HG03442 (cell line): Measurements from ENCODE around the gene SOS2.

Experiments
- ATAC-seq: cut with Tn5 transposase; IDR thresholded peaks from one replicate; pipeline ENCODE4 v1.9.1; 2021; ENCODE audit warnings: mild to moderate bottlenecking, moderate library complexity; ENCODE audit not compliant: unreplicated experiment

The SOS2 gene

DNA sequence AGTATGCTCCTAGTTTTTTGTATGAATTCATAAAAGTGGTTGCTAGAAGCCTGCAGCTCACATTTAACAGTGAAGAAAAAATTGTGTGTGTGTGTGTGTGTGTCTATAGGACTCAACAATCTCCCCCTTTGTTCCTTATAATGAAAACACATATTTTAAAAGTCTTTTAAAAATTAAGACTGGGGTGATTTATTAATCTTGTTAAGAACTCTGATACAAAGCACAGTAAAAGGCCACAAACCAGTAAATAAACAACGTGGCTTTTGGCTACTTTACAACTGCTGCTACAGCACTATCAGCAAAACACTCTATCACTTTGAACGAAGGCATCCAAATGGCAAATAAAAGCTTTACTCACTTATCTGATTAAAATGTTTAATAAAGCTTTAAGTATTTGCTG is 114.4 kb downstream of the SOS2 start:
- ATAC-seq: no peak

DNA sequence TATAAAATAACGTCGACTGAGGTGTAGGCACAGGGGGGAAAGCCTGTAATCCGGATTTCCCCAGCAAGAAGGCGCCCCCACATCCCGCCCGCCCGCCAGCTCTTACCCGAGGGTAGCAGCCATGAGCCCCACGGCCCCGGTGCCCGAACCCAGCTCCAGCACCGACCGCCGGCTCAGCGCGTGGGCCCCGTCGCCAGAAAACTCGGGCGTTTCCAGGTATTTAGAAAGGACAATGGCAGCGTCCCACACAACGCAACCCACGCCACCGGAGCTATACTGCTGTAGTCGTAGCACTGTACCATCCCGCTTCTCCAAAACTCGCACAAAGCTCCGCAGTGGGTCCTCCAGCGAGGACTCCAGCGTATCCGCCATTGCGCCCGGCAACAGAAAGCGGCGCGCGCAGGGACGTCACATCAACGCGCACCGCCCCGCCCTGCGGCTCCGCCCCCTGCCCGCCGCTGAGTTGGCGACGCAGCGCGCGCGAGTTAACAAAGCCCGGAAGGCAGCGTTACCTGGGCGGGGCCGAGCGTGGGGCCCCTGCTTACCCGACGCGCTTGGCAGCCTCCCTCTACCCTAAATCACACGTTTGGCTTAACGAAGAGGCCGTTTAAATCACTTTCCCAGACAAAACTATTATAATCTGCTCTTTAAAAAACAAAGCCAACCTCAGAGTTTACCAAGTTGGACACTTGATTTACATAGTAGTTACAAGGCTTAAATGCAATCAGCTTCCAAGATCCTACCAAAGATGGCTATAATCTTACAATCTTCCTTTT is 115.0 kb downstream of the SOS2 start, which contains the start of gene VCPKMT:
Gene VCPKMT (minus strand): TSS at position 392 of the 776 bp plus-strand sequence. CDS start 20 bp downstream, at position 372.
- peak; percentile 95 for ATAC-seq

DNA sequence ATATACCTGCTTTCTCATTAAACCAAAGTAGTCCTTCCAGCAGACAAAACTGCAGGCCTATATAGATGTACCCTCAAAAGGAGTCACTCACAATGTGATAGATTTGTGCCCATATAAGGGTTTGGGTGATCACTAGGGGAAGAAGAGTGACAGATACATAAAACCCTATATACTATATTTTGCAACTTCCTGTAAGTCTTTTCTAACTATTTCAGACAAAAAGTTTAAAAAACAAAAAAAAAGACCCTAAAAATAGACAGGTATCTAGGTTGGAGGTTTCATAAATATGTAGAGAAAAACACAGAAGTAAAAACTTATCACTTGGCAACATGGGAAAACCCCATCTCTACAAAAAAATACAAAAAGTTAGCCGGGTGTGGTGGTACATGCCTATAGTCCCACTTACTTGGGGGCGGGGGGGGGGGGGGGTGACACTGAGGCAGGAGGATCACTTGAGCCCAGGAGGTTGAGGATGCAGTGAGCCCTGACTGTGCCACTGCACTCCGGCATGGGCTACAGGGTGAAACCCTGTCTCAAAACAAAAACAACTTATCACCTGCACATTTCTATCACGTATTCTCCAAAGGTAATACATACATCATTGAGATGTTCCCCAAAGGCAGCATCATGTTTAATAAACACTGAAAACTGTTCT is 117.9 kb downstream of the SOS2 start:
- ATAC-seq: peak; percentile 23

DNA sequence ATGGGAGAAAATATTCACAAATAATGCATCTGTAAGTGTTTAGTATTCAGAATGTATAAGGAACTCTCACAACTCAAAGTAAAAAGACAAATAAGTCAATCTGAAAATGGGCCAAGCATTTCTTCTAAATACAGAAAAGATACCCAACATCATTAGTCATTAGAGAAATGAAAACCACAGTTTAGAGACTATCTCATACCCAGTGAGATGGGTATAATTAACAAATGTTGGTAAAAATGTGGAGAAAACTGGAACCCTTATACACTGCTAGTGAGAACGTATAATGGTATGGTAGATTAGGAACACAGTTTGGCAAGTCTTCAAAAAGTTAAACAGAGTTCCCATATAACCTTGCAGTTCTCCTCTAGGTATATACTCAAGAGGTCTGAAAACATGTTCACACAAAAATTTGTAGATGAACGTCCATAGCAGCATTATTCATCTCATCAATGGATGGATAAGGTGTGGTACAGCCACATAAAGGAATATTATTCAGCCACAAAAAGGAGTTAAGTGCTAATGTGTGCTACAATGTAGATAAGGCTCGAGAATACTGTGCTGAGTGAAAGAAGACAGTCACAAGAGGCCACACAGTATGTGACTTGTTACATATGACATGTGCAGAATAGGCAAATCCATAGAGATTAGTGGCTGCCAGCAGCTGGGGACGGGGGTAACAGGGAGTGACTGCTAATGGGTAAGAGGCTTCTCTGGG is 120.9 kb downstream of the SOS2 start:
- no peak for ATAC-seq

DNA sequence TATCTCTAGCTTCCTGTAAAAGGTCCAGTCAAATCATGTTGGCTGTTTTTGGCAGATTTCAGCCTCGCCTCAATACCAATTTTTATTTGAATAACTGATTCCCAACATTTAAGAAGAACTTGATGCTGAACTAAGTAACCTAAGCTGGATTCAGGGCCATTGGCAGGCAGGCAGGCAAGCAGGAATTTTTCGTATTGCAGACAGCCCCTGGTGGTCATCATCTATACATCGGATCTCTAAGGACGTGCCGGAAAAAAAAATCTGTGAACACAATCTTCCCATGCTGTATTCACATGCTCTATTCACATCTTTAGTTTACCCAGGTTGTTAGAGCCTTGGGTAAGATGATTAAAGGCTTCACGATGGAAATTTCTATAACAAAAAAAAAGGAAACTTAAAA is 122.0 kb downstream of the SOS2 start:
- ATAC-seq: no peak

DNA sequence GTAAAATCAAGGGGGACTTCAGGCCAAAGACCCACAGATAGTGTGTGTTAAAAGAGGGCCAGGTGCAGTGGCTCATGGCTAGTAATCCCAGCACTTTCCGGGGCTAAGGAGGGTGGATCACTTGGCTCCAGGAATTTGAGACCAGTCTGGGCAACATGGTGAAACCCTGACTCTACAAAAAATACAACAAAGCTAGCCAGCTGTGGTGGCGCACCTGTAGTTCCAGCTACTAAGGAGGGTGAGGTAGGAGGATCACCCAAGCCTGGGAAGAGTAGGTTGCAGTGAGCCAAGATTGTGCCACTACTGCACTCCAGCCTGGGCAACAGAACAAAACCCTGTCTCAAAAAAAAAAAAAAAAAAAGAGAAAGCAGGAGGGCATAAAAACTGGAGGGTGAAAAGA is 123.5 kb downstream of the SOS2 start:
- ATAC-seq: no peak

DNA sequence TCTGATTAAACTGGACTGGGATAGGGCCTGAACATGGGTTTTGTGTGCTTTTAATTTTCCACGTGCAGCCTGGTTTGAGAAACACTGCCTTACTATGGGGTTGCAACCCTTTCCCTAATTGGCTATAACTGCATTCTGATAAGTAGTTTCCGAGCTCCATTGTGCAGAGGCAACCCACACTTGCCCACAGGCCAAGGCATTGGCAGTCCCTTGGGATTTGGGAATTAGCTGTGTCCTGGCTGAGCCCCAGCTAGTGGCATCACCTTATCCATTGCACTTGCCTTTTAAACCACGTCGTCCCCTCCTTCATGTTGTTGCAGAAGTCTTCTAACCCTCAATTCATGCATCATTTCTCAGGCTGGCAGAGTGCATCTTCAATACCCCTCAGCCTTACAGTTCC is 125.2 kb downstream of the SOS2 start:
- ATAC-seq: no peak

DNA sequence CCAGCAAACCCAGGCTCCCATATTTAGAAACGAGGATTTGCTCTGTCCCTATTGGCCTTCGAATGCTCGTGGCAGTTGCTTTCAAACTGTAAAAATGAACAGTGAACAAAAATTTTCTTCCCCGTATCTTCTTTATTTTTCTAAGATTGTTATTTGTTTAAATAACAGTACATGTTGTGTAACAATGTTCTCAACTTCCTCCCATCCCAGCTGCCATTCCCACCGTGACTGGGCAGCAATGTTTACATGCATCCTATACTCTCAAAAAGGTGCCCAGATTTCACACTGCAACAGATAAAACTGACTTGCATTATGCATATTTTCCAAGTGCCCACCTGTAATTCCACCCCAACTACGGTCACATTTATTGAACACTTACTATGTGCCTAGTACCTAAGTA is 127.8 kb downstream of the SOS2 start:
- no peak for ATAC-seq

DNA sequence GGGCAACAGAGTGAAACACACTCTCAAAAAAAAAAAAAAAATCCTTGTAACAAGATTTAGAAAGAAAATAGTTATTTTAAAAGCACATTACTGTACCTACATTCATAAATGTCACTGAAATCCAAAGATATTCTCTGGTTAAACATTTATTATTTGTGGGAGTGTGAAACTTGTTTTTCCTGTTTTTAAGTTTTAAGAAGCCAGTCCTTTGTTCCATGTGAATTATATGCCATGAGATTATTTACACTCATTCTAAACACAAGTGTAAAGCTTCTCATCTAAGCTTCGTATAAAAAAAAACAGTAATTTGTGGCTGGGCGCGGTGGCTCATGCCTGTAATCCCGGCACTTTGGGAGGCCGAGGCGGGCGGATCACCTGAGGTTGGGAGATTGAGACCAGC is 130.0 kb downstream of the SOS2 start:
- ATAC-seq: no peak

DNA sequence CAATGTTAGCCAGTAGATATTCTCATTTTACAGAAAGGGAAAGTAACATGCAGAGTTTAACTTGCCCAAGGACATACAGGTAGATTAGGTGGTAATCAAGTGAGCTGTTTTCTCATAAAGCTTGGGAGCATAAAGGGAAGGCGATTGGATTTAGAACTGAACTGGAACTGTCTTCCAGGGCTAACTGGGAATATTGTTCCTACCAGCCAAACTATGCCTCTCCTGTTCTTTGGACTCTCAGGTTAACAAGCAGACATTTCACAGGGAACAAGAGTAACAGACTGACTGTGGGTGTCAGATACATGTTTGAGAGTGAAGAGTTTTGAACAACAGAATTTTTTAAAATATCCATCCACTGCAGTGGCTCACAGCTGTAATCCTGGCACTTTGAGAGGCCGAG is 130.6 kb downstream of the SOS2 start:
- ATAC-seq: no peak

DNA sequence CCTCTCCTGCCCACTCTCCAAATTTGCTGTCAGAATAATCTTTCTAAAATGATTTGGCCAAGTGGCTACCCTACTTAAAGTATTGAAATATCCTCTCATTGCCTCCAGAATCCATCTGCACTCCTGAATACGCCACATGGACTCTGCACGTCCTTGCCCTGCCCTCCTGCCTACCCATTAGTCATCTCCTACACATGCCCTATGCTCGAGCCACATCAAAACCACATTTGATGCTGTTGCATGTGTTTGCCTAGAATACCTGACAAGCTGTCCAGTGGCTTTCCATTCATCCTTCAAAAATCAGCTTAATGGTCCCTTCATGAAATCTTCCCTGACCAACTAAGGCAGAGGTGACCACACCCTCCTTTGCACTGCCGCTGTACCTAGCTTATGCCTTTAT is 132.0 kb downstream of the SOS2 start:
- ATAC-seq: no peak

DNA sequence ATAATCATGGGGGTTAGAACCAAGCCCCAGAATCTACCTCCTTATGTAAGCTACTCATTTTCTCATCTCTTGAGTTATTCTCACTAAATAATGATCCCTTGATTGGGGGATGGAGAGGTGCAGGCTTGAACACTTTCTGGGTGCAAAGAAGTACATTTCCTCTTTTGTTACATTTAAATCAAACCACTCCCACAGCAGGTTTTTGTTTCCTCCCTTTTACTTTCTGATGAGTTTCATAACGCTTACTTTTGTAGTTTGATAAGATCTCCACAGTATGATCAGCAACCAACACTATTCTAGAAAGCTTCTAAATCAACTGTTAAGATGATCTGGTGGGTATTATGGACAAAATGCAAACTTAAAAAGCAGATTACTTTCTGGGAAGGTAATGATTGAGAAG is 135.5 kb downstream of the SOS2 start:
- ATAC-seq: no peak

DNA sequence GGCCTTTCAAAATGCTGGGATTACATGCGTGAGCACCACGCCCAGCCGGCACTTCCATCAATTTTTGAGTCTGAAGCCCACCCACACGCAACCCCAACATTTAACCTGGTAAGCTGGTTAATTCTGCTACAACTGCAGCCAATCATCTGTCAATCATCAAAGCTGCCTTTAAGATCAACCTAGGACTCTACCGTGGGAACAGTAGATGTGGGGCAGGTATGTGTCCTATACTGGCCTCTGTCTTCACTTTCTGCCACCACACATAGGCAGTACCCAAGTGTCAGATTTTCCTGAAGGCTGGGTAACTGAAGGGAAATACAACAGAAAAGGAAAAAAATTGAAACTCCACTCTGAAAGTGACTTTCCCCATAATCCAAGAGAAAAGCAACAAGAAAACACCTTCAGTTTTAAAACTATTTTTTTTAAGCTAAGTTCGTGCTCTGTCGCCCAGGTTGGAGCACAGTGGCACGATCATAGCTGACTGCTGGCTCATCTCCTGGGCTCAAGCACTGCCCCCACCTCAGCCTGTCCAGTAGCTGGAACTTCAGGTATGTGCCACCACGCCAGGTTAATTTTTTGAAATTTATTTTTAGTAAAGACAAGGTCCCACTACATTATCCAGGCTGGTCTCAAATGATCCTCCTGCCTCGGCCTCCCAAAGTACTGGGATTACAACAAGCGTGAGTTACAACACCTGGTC is 137.2 kb downstream of the SOS2 start:
- no peak for ATAC-seq

DNA sequence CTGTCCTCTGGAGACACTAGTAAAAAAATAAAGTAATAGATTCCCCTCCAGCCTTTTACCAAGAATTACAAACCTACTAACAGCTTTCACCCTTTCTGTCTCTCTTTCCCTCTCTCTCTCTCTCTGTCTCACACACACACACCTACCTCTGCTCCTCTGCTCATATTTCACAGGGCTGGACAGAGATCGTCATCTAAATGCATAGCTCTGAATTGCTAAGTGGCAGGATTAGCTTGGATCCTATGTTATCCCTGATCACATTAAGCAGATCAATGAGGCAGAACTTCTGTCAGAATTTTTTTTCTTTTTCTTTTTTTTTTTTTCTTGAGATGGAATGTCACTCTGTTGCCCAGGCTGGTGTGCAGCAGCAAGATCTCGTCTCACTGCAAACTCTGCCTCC is 137.9 kb downstream of the SOS2 start:
- ATAC-seq: no peak

DNA sequence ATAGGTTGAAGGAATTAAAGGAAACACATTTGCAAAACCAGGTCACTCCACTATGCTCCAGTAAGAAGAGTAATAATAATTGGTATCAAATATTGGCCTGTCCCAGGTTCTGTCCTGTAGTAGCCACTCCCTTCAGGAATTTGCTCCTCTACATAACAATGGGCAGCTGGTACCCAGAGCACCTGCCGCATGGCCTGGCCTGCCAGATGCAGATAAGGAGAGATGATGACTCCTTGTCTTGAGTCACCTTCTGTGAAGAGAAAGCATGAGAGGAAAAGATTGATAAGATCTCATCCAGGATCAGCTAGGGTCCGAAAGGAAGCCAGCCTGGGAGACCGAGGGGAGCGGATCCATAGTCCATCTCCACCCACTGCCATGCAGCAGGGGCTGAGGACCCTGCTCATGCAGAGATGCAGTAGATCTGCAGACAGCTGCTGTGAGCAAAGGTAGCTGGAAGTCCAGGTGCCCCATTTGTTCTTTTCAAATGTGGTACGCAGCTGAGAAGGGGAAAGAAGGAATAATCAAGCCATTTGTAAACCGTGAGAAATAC is 139.3 kb downstream of the SOS2 start:
- ATAC-seq: no peak

DNA sequence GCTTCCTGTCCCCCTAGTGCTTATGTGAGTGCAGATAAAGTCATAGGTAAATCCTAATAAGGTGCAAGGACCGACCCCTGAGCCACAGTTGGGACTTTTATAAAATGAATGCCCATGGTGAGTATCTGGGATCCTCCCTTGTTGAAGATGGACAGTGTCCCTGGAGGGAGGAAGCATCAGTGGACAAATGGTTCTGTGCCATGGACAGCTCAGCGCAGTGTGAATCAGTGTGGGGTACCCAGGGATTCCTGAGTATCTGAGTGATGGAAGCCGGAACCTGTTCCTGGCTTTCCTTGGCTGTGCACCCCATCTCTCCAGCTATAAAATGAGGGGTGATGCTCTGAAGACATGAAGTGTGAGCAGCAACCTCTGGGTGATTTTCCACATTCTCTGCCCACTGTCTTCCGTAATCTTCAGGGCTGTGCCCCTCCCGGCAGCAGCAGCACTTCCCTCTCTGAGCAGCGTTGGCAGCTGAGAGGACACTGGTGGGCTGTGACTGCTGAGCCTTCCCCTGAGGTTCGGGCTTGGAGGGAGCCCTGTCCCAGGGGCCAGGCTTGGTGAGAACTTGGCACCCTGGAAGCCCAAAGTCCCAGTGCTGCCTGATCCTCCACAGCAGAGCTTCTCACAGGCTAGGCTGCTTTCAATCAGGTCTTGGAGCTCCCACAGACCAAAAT is 140.0 kb downstream of the SOS2 start:
- no peak for ATAC-seq

DNA sequence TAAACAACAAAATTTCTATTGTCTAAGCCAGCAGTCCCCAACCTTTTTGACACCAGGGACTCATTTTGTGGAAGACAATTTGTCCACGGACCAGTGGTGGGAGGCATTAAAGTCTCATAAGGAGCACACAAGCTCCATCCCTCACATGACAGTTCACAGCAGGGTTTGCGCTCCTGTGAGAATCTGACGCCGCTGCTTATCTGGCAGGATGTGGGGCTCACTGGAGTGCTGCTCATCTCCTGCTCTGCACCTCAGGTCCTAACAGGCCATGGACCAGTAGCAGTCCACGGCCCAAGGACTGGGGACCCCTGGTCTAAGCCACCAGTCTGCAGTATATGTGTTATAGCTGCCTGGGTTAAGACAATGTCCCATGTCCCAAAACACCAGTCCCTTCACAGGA is 142.2 kb downstream of the SOS2 start:
- no peak for ATAC-seq

DNA sequence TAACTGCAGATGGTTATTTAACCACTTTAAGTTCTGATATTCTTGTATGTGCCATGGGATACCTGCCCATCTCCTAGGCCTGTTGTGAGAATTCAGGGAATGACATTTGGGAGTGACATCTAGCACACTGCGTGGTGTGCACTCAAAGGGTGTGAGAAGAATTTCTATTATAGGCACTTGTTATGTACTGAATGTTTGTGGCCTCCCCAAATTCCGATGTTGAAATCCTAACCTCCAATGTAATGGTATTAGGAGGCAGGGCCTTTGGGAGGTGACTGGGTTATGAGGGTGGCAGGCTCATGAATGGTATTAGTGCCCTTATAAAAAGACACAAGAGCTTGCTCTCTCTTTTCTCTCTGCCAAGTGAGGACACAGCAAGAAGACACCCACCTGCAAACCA is 142.6 kb downstream of the SOS2 start:
- no peak for ATAC-seq

DNA sequence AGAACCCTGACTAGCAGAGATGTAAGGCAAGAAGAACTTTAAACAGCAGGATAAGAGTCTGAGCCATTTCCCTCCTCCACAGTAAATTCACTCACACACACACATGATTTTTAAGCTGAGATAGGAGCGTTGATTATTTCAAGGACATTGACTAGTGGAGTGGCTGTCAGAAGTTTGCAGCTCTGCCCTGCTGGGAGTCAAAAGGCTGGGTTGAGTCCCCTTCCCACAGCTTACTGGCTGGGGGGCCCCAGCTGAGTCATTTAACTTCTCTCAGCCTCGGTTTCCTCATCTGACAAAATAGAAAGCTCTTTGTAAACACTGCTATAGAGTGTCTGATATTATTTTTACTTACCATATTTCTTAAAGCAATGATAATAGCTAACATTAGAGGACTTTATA is 143.3 kb downstream of the SOS2 start:
- no peak for ATAC-seq

DNA sequence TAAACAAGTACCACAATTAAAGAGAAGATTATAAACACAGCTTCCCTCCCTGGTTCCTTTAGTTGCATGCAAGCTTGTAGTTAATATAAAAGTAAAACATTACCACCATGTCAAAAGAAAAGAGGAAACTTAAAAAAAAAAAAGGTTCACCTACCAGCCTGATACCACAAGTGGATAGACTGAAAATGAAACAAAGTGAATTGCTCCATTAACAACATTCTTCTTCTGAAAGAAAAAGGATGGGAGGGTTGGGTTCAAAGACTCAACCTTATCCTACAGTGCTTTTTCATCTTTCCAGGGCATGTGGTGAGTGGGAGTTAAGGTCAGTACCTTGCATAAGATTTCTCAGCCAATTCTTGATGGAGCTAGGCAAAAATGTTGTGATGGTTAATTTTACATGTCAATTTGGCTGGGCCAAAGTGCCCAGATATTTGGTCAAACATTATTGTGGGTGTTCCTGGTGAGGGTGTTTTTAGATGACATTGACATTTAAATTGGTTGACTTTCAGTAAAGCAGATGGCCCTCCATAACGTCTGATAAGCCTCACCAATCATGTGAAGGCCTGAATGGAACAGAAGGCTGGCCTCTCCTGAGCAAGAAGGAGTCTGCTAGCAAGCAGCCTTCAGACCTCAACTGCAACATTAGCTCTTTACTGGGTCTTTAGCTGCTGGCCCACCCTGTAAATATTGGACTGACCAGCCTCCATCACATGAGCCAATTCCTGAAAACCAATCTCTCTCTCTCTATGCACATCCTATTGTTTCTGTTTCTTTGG is 143.8 kb downstream of the SOS2 start:
- no peak for ATAC-seq
